Kidney (tissue), 14 donors: ENCODE results near the gene GRIN2A. TPM values are rescaled to one million over a fixed set of nuclear protein-coding genes. Genes with fewer than 3 reads are reported as not detected.

Source experiments
- DNase-seq, 5 donors: peaks; one replicate each; pipeline ENCODE4 v3.0.0-alpha.2; 2013 to 2020
- FAIRE-seq: peaks from 2 replicates; lab custom pipeline; 2012; peaks lifted over from hg19 to GRCh38; lab: Jason Lieb, UNC
- H3K27ac ChIP-seq, 2 donors: one replicate each; pipeline ENCODE4 v1.7.0; 2013; ENCODE audit warnings: low read depth in 2 of 2, low read length in 2 of 2, inconsistent platforms in 1 of 2
- H3K27me3 ChIP-seq: one replicate; pipeline ENCODE4 v1.7.1; 2013; ENCODE audit warnings: low read length, inconsistent platforms; ENCODE audit not compliant: control insufficient read depth, insufficient read depth
- H3K36me3 ChIP-seq, 3 donors: one replicate each; pipeline versions ENCODE4 v1.7.0 to v1.7.1; 2013; ENCODE audit warnings: low read length in 3 of 3, control low read depth in 1 of 3, inconsistent platforms in 1 of 3; ENCODE audit not compliant: insufficient read depth in 3 of 3, control insufficient read depth in 2 of 3
- H3K4me1 ChIP-seq, 3 donors: one replicate each; pipeline versions ENCODE4 v1.7.0 to v1.7.1; 2013; ENCODE audit warnings: low read length in 3 of 3, inconsistent platforms in 1 of 3, low read depth in 1 of 3; ENCODE audit not compliant: control insufficient read depth in 2 of 3, insufficient read depth in 2 of 3
- H3K4me3 ChIP-seq, 3 donors: one replicate each; pipeline versions ENCODE4 v1.7.0 to v1.8.1; 2013; ENCODE audit warnings: low read length in 3 of 3, control low read depth in 1 of 3, inconsistent platforms in 1 of 3
- H3K9ac ChIP-seq, 3 donors: one replicate each; pipeline versions ENCODE4 v1.7.0 to v1.7.1; 2013; ENCODE audit warnings: low read length in 3 of 3, control low read depth in 1 of 3, inconsistent platforms in 1 of 3
- H3K9me3 ChIP-seq, 3 donors: one replicate each; pipeline versions ENCODE4 v1.7.0 to v1.7.1; 2013; ENCODE audit warnings: low read length in 3 of 3, control low read depth in 1 of 3, inconsistent platforms in 1 of 3; ENCODE audit not compliant: control insufficient read depth in 2 of 3, insufficient read depth in 1 of 3
- CTCF ChIP-seq: IDR thresholded peaks from 3 replicates; pipeline ENCODE4 v1.5.1; 2012; ENCODE audit warnings: mild to moderate bottlenecking, moderate library complexity, borderline replicate concordance; ENCODE audit not compliant: insufficient read depth; ENCODE audit errors: extremely low read depth
- intact Hi-C: fragments of 100-400 bp; cut with DNase I; formaldehyde crosslinking; loops from one replicate; pipeline ENCODE4 v1.11.1; 2022
- polyA plus RNA-seq: library from polyadenylated mRNA; stranded (reverse); fragments of 350-450 nt; fragmentation: Illumina TruSeq; extraction: RNeasy Lipid Tissue Mini Kit (QIAGEN cat#74804); gene quantifications from one replicate; pipeline ENCODE4 v1.2.3, GENCODE V29; 2014; ENCODE audit warnings: low read depth, low replicate concordance; ENCODE audit not compliant: insufficient read depth
- total RNA-seq: library from RNA; stranded (reverse); fragmentation: NEBNext Ultra II Directional; extraction: Animal tissue kit (Norgen Biotek cat#: 25700); gene quantifications from one replicate; pipeline ENCODE4 v1.2.1, GENCODE V29; 2021
- donor health status: control.
- donor health status: control.
- donor health status: control.
- donor health status: control.
- donor health status: control.
- donor health status: DM: yes; HTN: yes; CAD: no.
- donor health status: Normal renal cell carcinoma (clear cell type).

GRIN2A gene
- total and polyA plus RNA-seq, 2 donors from 2014 or later, result 0.28 to 6.5 TPM

- no peaks in the 10 kb centered on the region for H3K27me3 ChIP-seq
- no peak for DNase-seq
- H3K27ac ChIP-seq, result no peak overlapping the region
- intact Hi-C loops, result no loop called here
- no peak overlapping the region for H3K9ac ChIP-seq
- peaks cover 0 to 3% (median 0%) of the 10 kb centered on the region in 3 donors for H3K9me3 ChIP-seq
- no peaks in the 10 kb centered on the region for H3K4me1 ChIP-seq
- H3K36me3 ChIP-seq, result no peaks in the 10 kb centered on the region
- no peak for TF ChIP-seq CTCF
- no peak overlapping the region for H3K4me3 ChIP-seq
- FAIRE-seq, result no peak
Observed at GRCh38 chr16:10226987-10227306, 44.7 kb upstream of the GRIN2A start.

GRCh38 chr16:10226141-10226986 is 44.1 kb upstream of the GRIN2A start:
- Histone ChIP-seq H3K36me3 (no peaks in the 10 kb centered on the region), H3K4me3 (no peak overlapping the region), H3K4me1 (no peaks in the 10 kb centered on the region), H3K27ac (no peak overlapping the region), H3K9me3 (no peaks in the 10 kb centered on the region), H3K27me3 (no peaks in the 10 kb centered on the region), H3K9ac (no peak overlapping the region)
- intact Hi-C loops, result no loop called here
- TF ChIP-seq CTCF, result no peak
- DNase-seq (peak in 4 of 5 donors; percentile 59 to 75 (median 64)), FAIRE-seq (no peak)

GRCh38 chr16:10225653-10226052 is 43.4 kb upstream of the GRIN2A start:
- no peak for FAIRE-seq
- Histone ChIP-seq H3K9ac (no peak overlapping the region), H3K4me3 (no peak overlapping the region), H3K36me3 (no peaks in the 10 kb centered on the region), H3K9me3 (no peaks in the 10 kb centered on the region), H3K4me1 (no peaks in the 10 kb centered on the region), H3K27ac (no peak overlapping the region), H3K27me3 (no peaks in the 10 kb centered on the region)
- no peak for TF ChIP-seq CTCF
- no peak for DNase-seq
- intact Hi-C loops, result no loop called here
